Measurements from ENCODE around the gene TNS3.
"Not testable (repeated sequence)": the region's sequence is repeated elsewhere in the genome, so short reads cannot be mapped to it uniquely, and the experiment has no call there.

Gene TNS3

DNA sequence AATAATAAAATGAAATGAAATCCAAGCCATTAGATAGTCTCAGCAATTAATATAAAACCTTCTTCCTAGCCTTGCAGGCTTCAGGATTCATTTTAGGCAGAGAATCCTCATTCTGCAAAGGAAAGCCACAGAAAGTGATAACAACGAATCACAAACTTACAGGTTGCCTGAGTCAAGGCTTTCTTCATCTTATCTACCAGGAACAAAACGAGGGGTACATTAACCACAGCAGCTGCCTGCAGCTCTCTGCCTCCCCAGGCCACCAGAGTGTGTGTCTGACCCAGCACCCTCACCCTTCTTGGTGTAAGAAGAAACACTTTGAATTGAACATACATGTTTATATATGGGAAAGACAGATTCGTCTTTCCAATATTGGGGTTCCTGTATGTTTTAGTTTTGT lies 12.5 kb upstream of the TNS3 start:
- H3K27me3 ChIP-seq (ENCODE audit: insufficient read depth, poor library complexity, severe bottlenecking), result no peaks in the 10 kb centered on the region
- no peak for DNase-seq (ENCODE audit: low read depth in 1 of 2, low spot score in 1 of 2)
- no peak overlapping the region for H3K4me3 ChIP-seq (replicated peaks; ENCODE audit: insufficient read depth, low read length)
- H3K27ac ChIP-seq (replicated peaks), result no peak overlapping the region
- TF ChIP-seq SPI1 (IDR thresholded peaks at IDR 0.05; ENCODE audit: borderline replicate concordance, low read depth), result no peak
- TF ChIP-seq GABPA (IDR thresholded peaks at IDR 0.05; ENCODE audit: low read depth), result no peak
- TF ChIP-seq, protein P1, sequence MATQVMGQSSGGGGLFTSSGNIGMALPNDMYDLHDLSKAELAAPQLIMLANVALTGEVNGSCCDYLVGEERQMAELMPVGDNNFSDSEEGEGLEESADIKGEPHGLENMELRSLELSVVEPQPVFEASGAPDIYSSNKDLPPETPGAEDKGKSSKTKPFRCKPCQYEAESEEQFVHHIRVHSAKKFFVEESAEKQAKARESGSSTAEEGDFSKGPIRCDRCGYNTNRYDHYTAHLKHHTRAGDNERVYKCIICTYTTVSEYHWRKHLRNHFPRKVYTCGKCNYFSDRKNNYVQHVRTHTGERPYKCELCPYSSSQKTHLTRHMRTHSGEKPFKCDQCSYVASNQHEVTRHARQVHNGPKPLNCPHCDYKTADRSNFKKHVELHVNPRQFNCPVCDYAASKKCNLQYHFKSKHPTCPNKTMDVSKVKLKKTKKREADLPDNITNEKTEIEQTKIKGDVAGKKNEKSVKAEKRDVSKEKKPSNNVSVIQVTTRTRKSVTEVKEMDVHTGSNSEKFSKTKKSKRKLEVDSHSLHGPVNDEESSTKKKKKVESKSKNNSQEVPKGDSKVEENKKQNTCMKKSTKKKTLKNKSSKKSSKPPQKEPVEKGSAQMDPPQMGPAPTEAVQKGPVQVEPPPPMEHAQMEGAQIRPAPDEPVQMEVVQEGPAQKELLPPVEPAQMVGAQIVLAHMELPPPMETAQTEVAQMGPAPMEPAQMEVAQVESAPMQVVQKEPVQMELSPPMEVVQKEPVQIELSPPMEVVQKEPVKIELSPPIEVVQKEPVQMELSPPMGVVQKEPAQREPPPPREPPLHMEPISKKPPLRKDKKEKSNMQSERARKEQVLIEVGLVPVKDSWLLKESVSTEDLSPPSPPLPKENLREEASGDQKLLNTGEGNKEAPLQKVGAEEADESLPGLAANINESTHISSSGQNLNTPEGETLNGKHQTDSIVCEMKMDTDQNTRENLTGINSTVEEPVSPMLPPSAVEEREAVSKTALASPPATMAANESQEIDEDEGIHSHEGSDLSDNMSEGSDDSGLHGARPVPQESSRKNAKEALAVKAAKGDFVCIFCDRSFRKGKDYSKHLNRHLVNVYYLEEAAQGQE (IDR thresholded peaks at IDR 0.05; ENCODE audit: insufficient replicate concordance, low read depth), result no peak
- no peak for TF ChIP-seq POLR2AphosphoS5 (IDR thresholded peaks at IDR 0.05; ENCODE audit: low read depth)
- TF ChIP-seq, protein P2, sequence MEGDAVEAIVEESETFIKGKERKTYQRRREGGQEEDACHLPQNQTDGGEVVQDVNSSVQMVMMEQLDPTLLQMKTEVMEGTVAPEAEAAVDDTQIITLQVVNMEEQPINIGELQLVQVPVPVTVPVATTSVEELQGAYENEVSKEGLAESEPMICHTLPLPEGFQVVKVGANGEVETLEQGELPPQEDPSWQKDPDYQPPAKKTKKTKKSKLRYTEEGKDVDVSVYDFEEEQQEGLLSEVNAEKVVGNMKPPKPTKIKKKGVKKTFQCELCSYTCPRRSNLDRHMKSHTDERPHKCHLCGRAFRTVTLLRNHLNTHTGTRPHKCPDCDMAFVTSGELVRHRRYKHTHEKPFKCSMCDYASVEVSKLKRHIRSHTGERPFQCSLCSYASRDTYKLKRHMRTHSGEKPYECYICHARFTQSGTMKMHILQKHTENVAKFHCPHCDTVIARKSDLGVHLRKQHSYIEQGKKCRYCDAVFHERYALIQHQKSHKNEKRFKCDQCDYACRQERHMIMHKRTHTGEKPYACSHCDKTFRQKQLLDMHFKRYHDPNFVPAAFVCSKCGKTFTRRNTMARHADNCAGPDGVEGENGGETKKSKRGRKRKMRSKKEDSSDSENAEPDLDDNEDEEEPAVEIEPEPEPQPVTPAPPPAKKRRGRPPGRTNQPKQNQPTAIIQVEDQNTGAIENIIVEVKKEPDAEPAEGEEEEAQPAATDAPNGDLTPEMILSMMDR (IDR thresholded peaks at IDR 0.05; ENCODE audit: insufficient read depth, low read length), result no peak

DNA sequence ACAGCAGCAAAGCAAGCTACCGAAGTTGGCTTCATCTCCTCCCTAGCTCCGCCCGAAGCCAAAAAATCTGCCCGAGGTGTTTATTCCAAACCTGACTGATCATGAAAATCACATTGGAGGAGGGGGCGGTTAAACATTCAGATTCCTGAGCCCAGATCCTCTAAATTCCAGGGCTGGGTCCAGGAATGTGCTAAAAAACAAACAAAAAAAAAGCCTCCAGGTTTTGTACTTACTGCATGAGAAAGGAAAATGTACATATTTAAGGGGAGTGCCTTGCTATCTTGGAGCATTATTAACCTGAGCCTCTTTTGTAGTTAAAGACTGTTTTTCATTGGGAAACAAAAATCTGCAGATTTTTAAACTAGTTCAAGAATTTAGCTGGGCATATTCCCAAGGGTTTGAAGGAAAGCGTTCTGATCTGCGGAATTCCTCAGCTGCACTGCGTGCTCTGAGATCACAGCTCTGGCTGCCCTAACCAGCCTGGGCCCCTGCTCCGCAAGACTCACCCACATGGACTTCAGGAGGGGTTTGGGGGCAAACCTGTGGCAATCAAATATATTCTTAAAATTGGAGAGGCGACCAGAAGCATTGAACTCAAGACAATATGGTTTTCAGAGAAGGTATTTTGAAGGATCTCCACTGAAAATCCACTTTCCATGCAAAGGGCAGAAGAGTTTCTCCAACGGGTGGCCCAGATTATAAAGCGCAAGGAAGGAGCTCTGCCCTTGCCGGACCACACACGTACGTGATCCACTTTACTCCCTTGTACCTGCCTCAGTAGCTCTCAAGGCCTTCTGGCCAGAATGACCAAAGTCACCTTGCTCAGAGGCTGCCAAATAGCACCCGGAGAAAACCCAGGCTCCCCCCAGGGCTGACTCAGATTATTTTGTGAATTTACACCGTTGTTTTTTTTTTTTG lies 10.0 kb upstream of the TNS3 start:
- Histone ChIP-seq H3K27ac (replicated peaks) (no peak overlapping the region), H3K4me3 (replicated peaks; ENCODE audit: insufficient read depth, low read length) (no peak overlapping the region), H3K27me3 (ENCODE audit: insufficient read depth, poor library complexity, severe bottlenecking) (no peaks in the 10 kb centered on the region)
- TF ChIP-seq SPI1 (IDR thresholded peaks at IDR 0.05; ENCODE audit: borderline replicate concordance, low read depth), result no peak
- no peak for TF ChIP-seq GABPA (IDR thresholded peaks at IDR 0.05; ENCODE audit: low read depth)
- TF ChIP-seq, protein P2 (IDR thresholded peaks at IDR 0.05; ENCODE audit: insufficient read depth, low read length), result no peak
- TF ChIP-seq, protein P1 (IDR thresholded peaks at IDR 0.05; ENCODE audit: insufficient replicate concordance, low read depth), result no peak
- no peak for TF ChIP-seq POLR2AphosphoS5 (IDR thresholded peaks at IDR 0.05; ENCODE audit: low read depth)
- no peak for DNase-seq (ENCODE audit: low read depth in 1 of 2, low spot score in 1 of 2)

DNA sequence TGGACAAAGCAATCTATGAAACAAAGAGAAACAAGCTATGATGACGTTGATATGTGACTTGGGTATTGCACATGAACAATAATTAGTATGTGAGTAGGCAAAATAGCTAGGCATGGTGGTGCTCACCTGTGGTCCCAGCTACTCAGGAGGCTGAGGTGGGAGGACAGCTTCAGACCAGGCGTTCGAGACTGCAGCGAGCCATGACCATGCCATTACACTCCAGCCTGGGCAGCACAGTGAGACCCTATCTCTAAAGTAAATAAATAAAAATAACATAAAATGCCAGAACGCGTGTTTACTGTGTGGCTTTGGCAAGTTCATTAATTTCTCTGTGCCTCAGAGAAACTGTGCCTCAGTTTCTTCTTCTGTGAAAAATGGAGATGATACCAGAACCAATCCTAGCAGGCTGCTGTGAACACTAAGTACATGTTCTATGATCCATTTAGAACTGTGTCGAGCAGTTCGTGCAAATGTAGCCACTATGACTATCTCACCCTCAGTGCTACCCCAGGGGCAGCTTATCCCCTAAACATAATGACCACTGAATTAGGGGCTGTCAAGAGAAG lies 9.3 kb upstream of the TNS3 start:
- no peak overlapping the region for H3K4me3 ChIP-seq (replicated peaks; ENCODE audit: insufficient read depth, low read length)
- H3K27me3 ChIP-seq (ENCODE audit: insufficient read depth, poor library complexity, severe bottlenecking), result no peaks in the 10 kb centered on the region
- DNase-seq (ENCODE audit: low read depth in 1 of 2, low spot score in 1 of 2), result no peak
- H3K27ac ChIP-seq (replicated peaks), result no peak overlapping the region
- TF ChIP-seq, protein P1 (IDR thresholded peaks at IDR 0.05; ENCODE audit: insufficient replicate concordance, low read depth), result no peak
- TF ChIP-seq GABPA (IDR thresholded peaks at IDR 0.05; ENCODE audit: low read depth) (no peak), POLR2AphosphoS5 (IDR thresholded peaks at IDR 0.05; ENCODE audit: low read depth) (no peak), SPI1 (IDR thresholded peaks at IDR 0.05; ENCODE audit: borderline replicate concordance, low read depth) (no peak)
- TF ChIP-seq, protein P2 (IDR thresholded peaks at IDR 0.05; ENCODE audit: insufficient read depth, low read length), result no peak

DNA sequence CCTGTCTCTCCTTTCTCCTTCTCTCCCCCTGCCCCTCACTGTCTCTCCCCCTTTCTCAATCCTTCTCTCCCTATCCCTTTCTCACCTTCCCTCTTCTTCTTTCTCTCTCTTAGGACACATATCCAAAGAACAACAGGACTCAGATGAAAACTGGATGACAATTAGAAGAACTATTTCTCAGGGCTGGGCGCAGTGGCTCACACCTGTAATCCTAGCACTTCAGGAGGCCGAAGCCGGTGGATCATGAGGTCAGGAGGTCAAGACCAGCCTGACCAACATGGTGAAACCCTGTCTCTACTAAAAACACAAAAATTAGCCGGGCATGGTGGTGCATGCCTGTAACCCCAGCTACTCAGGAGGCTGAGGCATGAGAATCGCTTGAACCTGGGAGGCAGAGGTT lies 8.3 kb upstream of the TNS3 start:
- not testable (repeated sequence) for H3K4me3 ChIP-seq (replicated peaks; ENCODE audit: insufficient read depth, low read length); H3K27me3 ChIP-seq (ENCODE audit: insufficient read depth, poor library complexity, severe bottlenecking); DNase-seq (ENCODE audit: low read depth in 1 of 2, low spot score in 1 of 2); H3K27ac ChIP-seq (replicated peaks)

Measured in HL-60 (cell line).